NT2/D1 (cell line): ENCODE results near the gene UBR4.

Experiments
- SUZ12 ChIP-seq: IDR thresholded peaks from 2 replicates; pipeline ENCODE4 v1.6.1; 2011; ENCODE audit not compliant: insufficient read length, insufficient read depth; ENCODE audit errors: extremely low read depth
- YY1 ChIP-seq: IDR thresholded peaks from 2 replicates; pipeline ENCODE4 v1.6.1; 2011; ENCODE audit not compliant: insufficient read length, insufficient read depth
- ZNF274 ChIP-seq: IDR thresholded peaks from 2 replicates; pipeline ENCODE4 v1.6.1; 2011; ENCODE audit warnings: mild to moderate bottlenecking, low read depth, low read length

DNA sequence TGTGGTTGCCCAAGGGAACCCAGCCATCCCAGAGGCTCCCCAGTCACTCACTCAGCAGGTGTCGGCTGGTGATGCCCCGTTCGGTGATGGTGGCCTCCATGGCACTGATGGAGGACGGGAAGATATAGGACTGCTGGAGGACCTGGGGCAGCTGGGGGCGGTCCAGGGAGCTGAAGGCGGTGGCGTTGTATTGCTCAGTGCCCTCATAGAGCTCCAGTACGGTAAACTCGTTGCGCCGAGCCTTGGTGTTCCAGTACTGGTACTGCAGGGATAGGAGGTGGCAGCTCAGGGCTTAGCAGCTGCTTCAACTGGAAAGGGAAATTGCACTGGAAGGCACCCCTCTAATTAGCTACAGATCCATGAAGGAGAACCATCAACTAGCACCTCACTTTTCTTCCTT is 12.5 kb upstream of the UBR4 start:
- TF ChIP-seq SUZ12 (no peak), ZNF274 (no peak), YY1 (no peak)
